DMS 273 (cell line): ENCODE results near the gene FOXK1.

Experiments
- DNase-seq: peaks from one replicate; lab custom pipeline; 2025; ENCODE audit not compliant: unreplicated experiment; lab: John Stamatoyannopoulos, UW

The FOXK1 gene

DNA sequence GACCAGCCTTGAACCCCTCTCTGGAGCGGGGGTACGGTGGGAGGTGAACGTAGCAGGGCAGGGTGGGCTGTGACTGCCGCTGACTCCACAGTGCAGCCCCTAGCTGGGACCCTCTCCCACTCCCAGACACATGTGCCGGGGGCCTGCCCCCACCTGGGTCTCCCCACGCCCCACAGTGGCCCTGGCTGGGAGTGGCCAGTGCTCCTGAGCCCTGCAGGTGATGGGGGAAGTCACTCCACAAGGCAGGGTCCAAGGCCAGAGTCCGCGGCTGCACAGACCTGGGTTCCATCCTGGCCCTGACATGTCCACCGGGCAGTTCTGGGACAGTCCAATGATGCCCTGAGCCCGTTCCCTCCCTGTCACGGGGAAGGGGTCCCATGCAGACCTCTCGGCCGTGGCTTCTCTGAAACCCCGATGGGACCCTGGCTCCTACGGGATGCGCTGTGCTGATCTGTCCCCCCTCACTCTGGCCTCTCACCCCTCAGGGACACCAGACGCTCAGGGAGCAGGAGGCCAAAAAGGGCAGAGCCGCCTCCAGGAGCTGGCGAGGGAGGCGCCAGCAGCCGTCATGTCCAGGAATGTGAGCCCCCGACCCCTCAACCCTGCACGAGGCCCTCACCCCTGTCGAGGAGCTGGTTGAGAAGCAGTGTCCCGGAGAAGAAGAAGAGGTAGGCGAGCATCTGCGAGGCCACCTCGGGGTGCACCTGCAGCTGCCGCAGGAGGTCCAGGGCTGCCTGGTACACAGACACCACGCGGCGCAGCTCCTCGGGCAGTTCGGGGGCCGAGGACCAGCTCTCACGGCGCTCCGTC lies 133.7 kb downstream of the FOXK1 start:
- DNase-seq = no peak

DNA sequence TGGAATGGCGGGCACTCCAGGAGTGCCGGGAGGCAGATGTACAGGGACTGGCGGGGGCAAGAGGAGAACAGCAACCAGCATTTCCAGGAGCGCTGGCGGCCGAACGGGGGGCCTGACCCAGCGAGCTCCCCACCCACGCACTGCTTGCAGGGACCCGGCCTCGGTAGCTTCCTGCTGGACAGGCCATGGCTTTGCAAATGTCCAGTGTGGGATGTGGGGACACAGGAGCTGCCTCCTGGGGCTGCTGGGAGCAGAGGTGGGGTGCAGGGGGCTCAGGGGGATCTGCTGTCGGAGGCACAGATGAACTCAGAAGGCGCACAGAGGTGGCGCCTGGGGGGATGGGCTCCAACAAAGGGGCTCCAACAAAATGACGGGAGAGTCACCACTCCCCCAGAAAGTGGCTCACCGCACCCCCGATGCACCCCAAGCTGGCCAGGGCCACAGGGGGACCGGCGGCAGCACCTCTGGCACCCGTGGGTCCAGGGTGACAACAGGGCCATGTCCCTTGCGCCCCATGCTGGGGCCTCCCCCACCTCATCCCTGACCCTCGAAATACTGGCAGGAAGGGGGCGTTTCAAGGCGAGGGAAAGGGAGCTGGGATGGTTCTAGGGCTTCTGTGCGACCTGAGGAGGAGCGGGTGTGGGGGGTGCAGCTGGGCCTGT lies 134.5 kb downstream of the FOXK1 start:
- no peak for DNase-seq

DNA sequence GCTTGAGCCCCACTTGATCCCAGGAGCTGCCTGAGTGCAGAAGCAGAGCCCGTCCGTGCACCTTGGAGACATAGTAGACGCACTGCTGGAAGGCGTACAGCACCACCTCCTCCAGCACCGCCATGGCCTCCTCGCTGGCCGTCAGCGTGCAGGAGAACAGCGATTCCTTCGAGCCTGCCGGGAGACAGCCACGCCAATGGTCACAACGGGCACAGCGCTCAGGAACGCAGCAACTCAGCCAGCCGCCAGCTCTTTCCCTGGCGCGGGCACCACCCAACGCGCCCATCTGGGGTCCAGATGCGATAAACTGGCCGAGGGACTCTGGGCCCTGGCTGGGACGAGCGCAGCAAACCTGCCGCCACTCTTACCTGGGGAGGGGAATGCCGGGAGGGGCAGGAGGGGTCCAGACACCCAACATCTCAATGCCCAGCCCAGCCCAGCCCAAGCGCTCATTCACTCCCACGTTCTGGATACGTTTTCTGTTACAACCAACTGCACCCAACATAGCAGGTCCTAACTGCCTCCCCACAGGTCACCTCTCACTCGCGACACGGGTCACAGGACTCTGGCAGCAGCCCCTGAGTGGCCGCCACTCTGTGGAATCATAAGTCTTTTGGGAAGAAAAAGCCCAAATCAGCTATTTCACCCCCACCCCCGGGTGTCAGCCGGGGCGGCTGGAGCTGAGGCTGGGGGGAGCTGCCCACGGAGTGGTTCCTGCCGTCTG lies 135.2 kb downstream of the FOXK1 start:
- no peak for DNase-seq

DNA sequence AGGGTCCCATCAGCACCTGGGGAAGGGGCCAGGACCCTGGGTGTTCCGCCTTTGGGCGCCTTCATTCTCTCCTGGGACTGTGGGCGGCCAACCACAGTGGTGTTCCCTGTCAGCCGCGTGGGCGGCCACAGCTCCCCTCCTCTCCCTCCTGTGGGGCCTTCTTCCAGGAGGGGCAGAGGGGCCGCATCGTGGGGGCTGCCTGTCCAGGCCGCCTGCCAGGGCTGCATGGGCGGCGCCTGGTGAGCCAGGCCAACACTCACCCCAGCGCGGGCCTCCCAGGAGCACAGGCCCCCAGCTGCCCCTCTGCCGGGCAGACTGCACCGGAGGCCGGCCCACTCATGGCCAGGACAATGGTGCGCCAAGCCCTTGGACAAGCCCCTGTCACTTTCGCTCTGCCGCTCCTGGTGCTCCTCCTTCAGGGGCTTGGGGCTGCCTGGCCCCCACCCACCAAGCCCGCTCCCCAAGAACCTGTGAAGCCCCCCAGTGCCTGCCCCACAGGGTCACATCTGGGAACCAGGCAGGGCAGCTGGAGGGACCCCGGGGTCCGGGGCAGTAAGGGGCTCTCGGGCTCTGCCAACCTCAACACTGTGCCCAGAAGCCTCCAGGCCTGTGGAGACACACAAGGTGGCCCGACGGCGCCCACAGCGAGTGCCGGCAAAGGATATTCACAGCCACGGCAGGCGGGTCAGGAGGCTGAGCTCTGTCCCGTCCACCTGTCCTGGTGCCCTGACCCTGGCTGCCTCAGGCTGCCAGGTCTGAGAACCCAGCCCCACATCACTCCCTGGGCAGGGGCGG lies 136.1 kb downstream of the FOXK1 start:
- DNase-seq = no peak

DNA sequence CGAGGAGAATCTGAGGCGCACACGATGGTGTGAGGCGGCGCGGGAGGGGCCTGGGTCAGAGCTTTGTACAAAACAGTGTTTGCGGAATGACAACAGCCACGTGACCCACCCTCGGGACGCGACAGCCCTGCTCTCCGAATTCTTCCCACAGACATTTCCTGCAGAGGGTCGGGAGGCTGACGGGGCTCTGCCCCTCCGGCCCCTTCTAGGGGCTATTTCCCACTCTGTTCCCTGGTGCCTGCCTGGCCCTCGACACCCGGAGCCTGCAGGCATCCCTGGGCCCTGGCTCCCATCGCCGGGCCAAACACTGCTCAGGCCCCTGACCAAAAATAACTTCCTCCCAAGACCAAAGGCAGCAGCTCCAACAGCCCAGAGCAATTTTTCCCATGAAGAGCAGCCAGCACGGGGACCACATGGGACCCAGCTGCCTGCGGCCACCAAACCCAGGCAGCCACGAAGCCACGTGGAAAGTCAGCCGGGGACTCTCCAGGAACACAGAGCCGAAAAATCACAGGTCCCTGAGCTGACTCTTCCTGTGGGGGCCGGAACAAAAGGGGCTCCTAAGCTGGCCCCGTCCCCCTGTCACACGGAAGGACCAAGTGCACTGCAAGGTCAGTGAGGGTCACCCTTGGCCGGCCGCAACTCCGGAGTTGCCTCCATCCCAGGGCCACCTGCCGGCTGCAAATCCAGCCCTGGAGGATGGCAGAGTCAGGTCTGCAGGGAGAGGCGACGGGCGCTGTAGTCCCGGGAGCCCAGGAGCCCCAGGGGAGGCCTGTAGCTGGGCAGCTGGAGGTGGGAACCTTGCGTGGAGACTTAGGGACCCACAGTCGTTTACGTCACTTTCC lies 137.7 kb downstream of the FOXK1 start:
- no peak for DNase-seq

DNA sequence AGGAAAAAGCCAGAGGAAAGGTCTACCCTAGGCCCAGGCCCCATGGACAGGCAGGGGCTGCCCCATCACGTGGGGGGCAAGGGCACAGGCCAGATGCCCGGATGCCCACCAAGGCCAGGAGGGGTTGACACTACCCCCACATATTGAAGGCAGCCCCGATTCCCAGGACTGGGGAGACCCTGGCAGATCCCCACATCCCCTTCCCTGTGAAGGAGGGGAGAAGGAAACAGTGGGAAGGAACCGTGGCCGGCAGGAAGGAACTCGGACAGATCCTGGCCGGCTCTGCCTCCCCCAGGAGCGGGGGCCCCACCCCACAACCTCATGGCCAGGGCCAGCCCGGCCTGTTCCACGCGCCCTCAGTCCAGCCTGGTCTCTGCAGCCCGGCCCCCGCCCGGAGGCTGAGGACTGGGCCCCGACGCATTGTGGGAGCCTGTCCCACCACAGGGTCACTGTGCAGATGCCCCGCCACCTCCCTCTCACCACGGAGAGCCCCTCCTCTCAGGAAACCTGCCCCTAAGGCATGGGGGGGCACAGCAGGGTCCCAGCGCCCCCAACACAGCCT lies 138.4 kb downstream of the FOXK1 start:
- DNase-seq = no peak
